Lower lobe of right lung (tissue), 2 donors: ENCODE data around the gene OR52D1. TPM values are rescaled to one million over a fixed set of nuclear protein-coding genes. Genes with fewer than 3 reads are reported as not detected.

ENCODE experiments used
- ATAC-seq, 2 donors: fragments of 200-7000 bp; cut with Tn5 transposase; one replicate each; pipeline ENCODE4 v1.9.1; 2020 to 2022; ENCODE audit warnings: mild to moderate bottlenecking in 2 of 2, moderate library complexity in 2 of 2
- DNase-seq: peaks from one replicate; pipeline ENCODE4 v3.0.0-alpha.2; 2020
- H3K27ac ChIP-seq: fragments of 200-600 bp; one replicate; pipeline ENCODE4 v1.8.0; 2022
- H3K27me3 ChIP-seq: fragments of 200-600 bp; one replicate; pipeline ENCODE4 v1.8.0; 2022; ENCODE audit warnings: low read depth
- H3K36me3 ChIP-seq: fragments of 200-600 bp; one replicate; pipeline ENCODE4 v1.8.0; 2022; ENCODE audit warnings: mild to moderate bottlenecking
- H3K4me1 ChIP-seq: fragments of 200-600 bp; one replicate; pipeline ENCODE4 v1.8.0; 2022
- H3K4me3 ChIP-seq: fragments of 200-600 bp; one replicate; pipeline ENCODE4 v1.8.0; 2022; ENCODE audit warnings: mild to moderate bottlenecking
- H3K9me3 ChIP-seq: fragments of 200-600 bp; one replicate; pipeline ENCODE4 v1.8.0; 2022
- CTCF ChIP-seq: fragments of 200-600 bp; IDR thresholded peaks from one replicate; pipeline ENCODE4 v1.8.0; 2022; ENCODE audit warnings: antibody characterized with exemption, mild to moderate bottlenecking
- intact Hi-C: fragments of 100-400 bp; cut with DNase I; formaldehyde crosslinking; loops from one replicate; pipeline ENCODE4 v1.11.0; 2022
- total RNA-seq: library from RNA; stranded (reverse); fragmentation: NEBNext Ultra II Directional; extraction: Animal tissue kit (Norgen Biotek cat#: 25700); gene quantifications from one replicate; pipeline ENCODE4 v1.2.1, GENCODE V29; 2021
- donor health status: DM: no; HTN: yes; CAD: no; lungs with severe emphysema.

The OR52D1 gene
- total RNA-seq, 1 donor from 2014 or later, result not detected

GRCh38 chr11:5504403-5504921 lies 16.0 kb downstream of the OR52D1 start:
- no peak for ATAC-seq
- DNase-seq, result no peak
- TF ChIP-seq CTCF, result no peak
- H3K9me3 ChIP-seq, result no peaks in the 10 kb centered on the region
- H3K27me3 ChIP-seq, result no peaks in the 10 kb centered on the region
- intact Hi-C loops, result no loop called here
- no peak overlapping the region for H3K27ac ChIP-seq
- H3K4me3 ChIP-seq, result no peak overlapping the region
- H3K4me1 ChIP-seq, result no peaks in the 10 kb centered on the region
- no peaks in the 10 kb centered on the region for H3K36me3 ChIP-seq

- ATAC-seq (no peak), DNase-seq (no peak)
- TF ChIP-seq CTCF, result no peak
- H3K4me3 ChIP-seq, result no peak overlapping the region
- no peaks in the 10 kb centered on the region for H3K27me3 ChIP-seq
- no peaks in the 10 kb centered on the region for H3K36me3 ChIP-seq
- H3K9me3 ChIP-seq, result no peaks in the 10 kb centered on the region
- intact Hi-C loops, result no loop called here
- no peak overlapping the region for H3K27ac ChIP-seq
- H3K4me1 ChIP-seq, result no peaks in the 10 kb centered on the region
These were observed 17.0 kb downstream of the OR52D1 start for GRCh38 chr11:5505363-5506048.

DNA sequence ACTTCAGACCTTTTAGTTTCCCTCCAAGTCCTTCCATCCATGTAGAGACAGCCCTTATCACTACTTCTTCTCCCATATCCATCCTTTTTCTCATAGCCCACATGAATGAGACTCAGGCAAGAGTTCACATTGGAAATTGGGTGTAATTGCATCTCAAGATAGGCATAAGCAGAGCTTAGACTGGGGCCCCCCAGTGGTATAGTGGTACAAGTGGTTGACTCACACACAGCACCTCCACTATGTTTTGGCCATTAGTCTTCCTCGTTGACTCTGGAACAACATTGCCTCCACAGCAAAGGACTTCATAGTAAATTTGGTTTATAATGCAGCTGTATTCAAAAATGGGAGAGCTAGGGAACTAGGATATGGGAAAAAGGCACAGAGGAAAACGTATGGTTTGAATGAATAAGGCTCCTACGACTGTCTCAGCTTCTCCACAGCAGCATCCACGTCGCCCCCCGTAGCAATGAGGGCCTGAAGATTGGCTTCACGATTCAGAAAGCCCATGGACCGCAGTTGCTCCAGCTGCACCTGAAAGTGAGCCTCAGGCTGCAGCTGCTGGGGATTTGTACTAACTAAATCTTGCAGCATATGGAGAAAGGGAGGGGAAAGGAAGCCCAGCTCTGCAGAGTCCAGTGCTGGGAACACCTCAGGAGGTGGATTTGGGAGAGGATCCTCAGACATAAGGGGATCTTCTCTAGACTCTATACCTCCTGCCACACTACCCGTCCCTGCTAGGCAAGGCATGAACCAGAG lies 18.9 kb downstream of the OR52D1 start:
- no peak for ATAC-seq
- Histone ChIP-seq H3K9me3 (no peaks in the 10 kb centered on the region), H3K4me3 (no peak overlapping the region), H3K27ac (no peak overlapping the region), H3K4me1 (no peaks in the 10 kb centered on the region), H3K36me3 (no peaks in the 10 kb centered on the region), H3K27me3 (no peaks in the 10 kb centered on the region)
- no peak for TF ChIP-seq CTCF
- intact Hi-C loops, result no loop called here
- DNase-seq, result no peak

DNA sequence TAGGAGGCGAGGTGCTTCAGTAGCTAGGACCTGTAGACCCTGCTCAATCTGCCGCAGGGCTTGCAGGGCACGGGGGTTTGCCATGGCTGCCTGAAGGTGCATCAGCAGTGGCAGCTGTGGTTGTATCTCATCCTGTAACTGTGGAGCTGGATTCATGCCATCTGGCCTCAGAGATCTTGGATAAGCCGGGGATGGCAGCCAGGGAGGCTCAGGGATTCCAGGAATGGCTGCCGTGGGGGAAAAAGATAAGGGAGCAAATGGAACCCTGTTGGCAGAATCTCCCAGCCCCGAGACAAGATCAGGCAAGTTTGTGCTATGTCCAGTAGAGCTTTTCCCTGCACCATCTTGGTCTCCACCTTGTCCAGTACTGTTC lies 19.4 kb downstream of the OR52D1 start:
- no peak for ATAC-seq
- H3K4me3 ChIP-seq, result no peak overlapping the region
- H3K9me3 ChIP-seq, result no peaks in the 10 kb centered on the region
- intact Hi-C loops, result no loop called here
- no peaks in the 10 kb centered on the region for H3K27me3 ChIP-seq
- no peaks in the 10 kb centered on the region for H3K36me3 ChIP-seq
- no peaks in the 10 kb centered on the region for H3K4me1 ChIP-seq
- no peak overlapping the region for H3K27ac ChIP-seq
- DNase-seq, result no peak
- no peak for TF ChIP-seq CTCF

GRCh38 chr11:5508605-5509004 lies 20.1 kb downstream of the OR52D1 start:
- no peak for TF ChIP-seq CTCF
- ATAC-seq (no peak), DNase-seq (no peak)
- Histone ChIP-seq H3K4me1 (no peaks in the 10 kb centered on the region), H3K27ac (no peak overlapping the region), H3K27me3 (no peaks in the 10 kb centered on the region), H3K9me3 (no peaks in the 10 kb centered on the region), H3K4me3 (no peak overlapping the region), H3K36me3 (no peaks in the 10 kb centered on the region)
- intact Hi-C loops, result no loop called here
